A549 treated with GW870086 at 1 μM for 4 hours (cell line): ENCODE data around the gene SERPINA4. TPM values are rescaled to one million over a fixed set of nuclear protein-coding genes. Genes with fewer than 3 reads are reported as not detected.

ENCODE experiments used
- total RNA-seq: library from RNA; stranded (reverse); fragments of 200-300 nt; extraction: Qiagen RNA extraction; gene quantifications from 5 replicates; pipeline ENCODE4 v1.2.3, GENCODE V29; 2022; ENCODE audit warnings: low read depth

SERPINA4 gene, protein sequence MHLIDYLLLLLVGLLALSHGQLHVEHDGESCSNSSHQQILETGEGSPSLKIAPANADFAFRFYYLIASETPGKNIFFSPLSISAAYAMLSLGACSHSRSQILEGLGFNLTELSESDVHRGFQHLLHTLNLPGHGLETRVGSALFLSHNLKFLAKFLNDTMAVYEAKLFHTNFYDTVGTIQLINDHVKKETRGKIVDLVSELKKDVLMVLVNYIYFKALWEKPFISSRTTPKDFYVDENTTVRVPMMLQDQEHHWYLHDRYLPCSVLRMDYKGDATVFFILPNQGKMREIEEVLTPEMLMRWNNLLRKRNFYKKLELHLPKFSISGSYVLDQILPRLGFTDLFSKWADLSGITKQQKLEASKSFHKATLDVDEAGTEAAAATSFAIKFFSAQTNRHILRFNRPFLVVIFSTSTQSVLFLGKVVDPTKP
- 0.06 to 0.07 TPM (median 0.07 TPM) in 3 of 5 replicates, not detected in the others for total RNA-seq

DNA sequence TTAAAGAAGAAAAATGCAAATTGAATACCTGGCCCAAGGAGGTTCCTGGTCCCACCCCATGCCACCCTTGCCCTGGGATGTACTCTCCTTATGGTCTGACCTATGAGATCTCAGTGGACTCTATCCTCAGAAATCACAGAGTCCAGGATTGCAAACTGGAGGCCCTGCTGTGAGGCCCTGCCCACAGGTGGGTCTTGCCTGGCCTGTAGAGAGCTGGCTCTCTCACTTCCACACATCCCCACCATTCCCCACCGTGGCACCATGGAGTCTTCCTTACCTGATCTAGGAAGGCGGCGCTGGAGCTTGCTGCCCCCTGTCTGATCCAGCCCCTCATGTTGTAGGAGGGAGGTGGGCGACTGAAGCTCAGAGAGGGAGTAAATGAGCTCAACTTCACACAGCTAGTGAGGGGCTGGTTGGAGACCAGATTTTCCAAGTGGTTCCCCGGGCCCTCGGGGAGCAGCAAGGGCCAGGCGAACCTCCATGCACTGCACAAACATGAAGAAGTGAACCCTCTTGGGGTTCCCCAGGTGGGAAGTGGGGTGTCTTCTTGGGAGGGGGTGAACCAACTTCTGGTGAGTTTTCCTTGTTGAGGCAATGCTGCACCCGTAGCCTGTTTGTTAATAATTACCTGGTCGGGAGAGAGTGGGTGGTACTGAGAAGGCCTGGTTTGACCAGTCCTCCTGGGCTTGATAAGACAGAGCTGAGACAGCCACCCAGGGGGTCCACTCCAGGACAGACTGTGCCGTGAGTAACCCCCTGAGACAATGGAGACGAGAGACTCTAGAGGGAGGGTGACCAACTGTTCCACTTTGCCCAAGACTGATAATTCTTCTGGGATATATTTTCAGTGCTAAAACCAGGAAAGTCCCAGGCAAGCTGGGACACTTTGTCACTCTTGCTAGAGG is at the start of gene SERPINA4:
SERPINA4 (plus strand) TSS at position 692 of the 905 bp plus-strand sequence. CDS start 2,041 bp downstream, outside the sequence.

DNA sequence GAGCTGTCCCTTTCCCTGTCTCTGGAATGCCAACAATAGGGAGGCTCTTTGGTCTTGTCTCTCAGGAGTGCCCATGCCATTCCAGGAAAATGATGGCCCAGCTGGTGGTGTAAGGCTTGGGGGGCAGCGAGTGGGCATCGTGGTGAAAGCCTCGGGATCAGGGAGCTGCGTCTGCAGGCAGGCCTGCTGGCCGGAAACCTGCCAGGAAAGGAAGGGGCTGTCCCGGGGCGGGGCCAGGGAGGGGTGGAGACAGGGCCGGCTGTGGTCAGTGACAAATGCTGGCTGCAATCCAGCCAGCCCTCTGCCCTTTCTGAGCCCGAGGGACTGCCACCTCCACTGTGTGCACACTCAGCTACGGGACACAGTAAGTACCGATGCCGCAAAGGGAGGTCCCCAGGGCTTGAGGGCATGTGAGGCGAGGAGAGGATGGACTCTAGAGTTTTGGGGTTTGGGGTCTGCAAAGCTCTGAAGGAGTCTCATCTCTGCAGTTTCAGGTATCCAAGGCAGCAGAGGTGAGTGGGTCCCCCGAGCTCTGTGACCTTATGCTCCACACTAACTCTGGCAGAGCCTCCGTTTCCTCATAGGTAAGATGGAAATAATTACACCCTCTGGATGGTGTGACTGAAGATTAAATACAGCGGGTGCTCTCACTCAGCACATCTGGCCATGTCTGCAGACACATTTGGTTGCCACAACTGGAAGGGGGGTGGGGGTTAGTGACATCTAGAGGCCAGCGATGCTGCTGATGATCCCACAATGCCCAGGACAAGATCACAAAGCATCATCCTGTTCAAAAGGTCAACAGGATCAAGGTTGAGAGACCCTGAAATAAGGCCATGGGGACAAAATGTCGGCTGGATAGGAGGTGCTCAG is 20.1 kb downstream of the SERPINA4 start, which contains the start of gene SERPINA5:
SERPINA5 (plus strand) TSS at position 300 of the 873 bp plus-strand sequence. CDS start 5,937 bp downstream, outside the sequence.

DNA sequence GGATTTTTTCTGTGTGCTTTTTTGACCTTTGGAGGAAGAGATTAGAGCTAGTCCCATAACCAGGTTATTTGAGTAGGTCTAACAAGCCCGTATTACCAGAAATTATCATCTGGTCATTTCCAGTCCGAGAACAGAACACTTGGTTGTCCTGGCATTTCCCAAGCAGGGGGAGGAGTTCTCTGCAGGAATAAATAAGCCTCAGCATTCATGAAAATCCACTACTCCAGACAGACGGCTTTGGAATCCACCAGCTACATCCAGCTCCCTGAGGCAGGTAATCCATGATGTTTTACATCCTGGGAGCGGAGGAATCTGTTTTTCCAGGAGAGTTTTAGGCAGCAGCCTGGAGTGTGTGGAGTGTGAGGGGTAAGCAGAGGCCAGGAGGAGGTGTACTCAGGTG is 50.9 kb downstream of the SERPINA4 start, which contains the start of gene SERPINA3:
SERPINA3 (plus strand) TSS at position 218 of the 400 bp plus-strand sequence. CDS start 2,051 bp downstream, outside the sequence.

Other genes with a start within 250 kb of the SERPINA4 start
- gene SERPINA6, start 238.1 kb upstream of the SERPINA4 start, total RNA-seq: 0.93 to 1.5 TPM (median 1.2 TPM) in 5 replicates
- not detected in 5 replicates for gene SERPINA2, start 194.7 kb upstream of the SERPINA4 start, total RNA-seq
- gene SERPINA1, start 172.8 kb upstream of the SERPINA4 start, total RNA-seq: 1.1 to 3.1 TPM (median 1.8 TPM) in 5 replicates
- not detected in 5 replicates for gene SERPINA11, start 108.6 kb upstream of the SERPINA4 start, total RNA-seq
- gene SERPINA9, start 85.2 kb upstream of the SERPINA4 start, total RNA-seq: not detected in 5 replicates
- not detected in 5 replicates for gene SERPINA12, start 52.0 kb upstream of the SERPINA4 start, total RNA-seq
- gene SERPINA5, start 20.0 kb downstream of the SERPINA4 start, total RNA-seq: 0.14 to 0.29 TPM (median 0.17 TPM) in 4 of 5 replicates, not detected in the other
- 9.1 to 10.6 TPM (median 10.1 TPM) in 5 replicates for gene SERPINA3, start 50.9 kb downstream of the SERPINA4 start, total RNA-seq
- 0.18 to 0.45 TPM (median 0.37 TPM) in 5 replicates for gene GSC, start 208.7 kb downstream of the SERPINA4 start, total RNA-seq